ENCODE results near the gene MPHOSPH8.

MPHOSPH8 gene

GRCh38 chr13:19604306-19604705, 29.2 kb upstream of the MPHOSPH8 start:
- ChIA-PET POLR2A (interaction anchor here (0.9 kb wide), 1 partner anchor 30 kb away, joined by 3 read pairs; no protein-coding TSS in a partner anchor), CTCF (interaction anchor here (0.7 kb wide), 1 partner anchor 14 kb away, joined by 4 read pairs; no protein-coding TSS in a partner anchor)
- TF ChIP-seq ARNT (IDR thresholded peaks at IDR 0.05) (no peak), PKNOX1 (IDR thresholded peaks at IDR 0.05) (no peak), HDGF (IDR thresholded peaks at IDR 0.05; ENCODE audit: borderline replicate concordance) (no peak), TARDBP (IDR thresholded peaks at IDR 0.05) (no peak), CTBP1 (IDR thresholded peaks at IDR 0.05; ENCODE audit: borderline replicate concordance) (no peak), LEF1 (IDR thresholded peaks at IDR 0.05; ENCODE audit: borderline replicate concordance) (no peak), ELF4 (IDR thresholded peaks at IDR 0.05) (no peak), FOXM1 (IDR thresholded peaks at IDR 0.05; ENCODE audit: borderline replicate concordance) (no peak), ZNF384 (IDR thresholded peaks at IDR 0.05) (no peak), L3MBTL2 (conservative IDR thresholded peaks at IDR 0.05) (no peak), NFRKB (IDR thresholded peaks at IDR 0.05) (no peak), FOXK2 (IDR thresholded peaks at IDR 0.05) (no peak), SUZ12 (IDR thresholded peaks at IDR 0.05) (no peak), SP1 (IDR thresholded peaks at IDR 0.05) (no peak), BHLHE40 (IDR thresholded peaks at IDR 0.05; ENCODE audit: borderline replicate concordance) (no peak), FOXA1 (IDR thresholded peaks at IDR 0.05) (no peak)
- no peak for DNase-seq (ENCODE audit: extremely low spot score)

- CTCF ChIA-PET = no interaction called here
- DNase-seq (ENCODE audit: extremely low spot score) = no peak
- TF ChIP-seq BHLHE40 (IDR thresholded peaks at IDR 0.05; ENCODE audit: borderline replicate concordance) (no peak), FOXK2 (IDR thresholded peaks at IDR 0.05) (no peak), NFRKB (IDR thresholded peaks at IDR 0.05) (no peak), ZNF384 (IDR thresholded peaks at IDR 0.05) (no peak), PKNOX1 (IDR thresholded peaks at IDR 0.05) (no peak), L3MBTL2 (conservative IDR thresholded peaks at IDR 0.05) (no peak), SUZ12 (IDR thresholded peaks at IDR 0.05) (no peak), TARDBP (IDR thresholded peaks at IDR 0.05) (no peak), HDGF (IDR thresholded peaks at IDR 0.05; ENCODE audit: borderline replicate concordance) (no peak), FOXM1 (IDR thresholded peaks at IDR 0.05; ENCODE audit: borderline replicate concordance) (no peak), SP1 (IDR thresholded peaks at IDR 0.05) (no peak)
These were observed 28.1 kb upstream of the MPHOSPH8 start for GRCh38 chr13:19605161-19605955.

GRCh38 chr13:19606152-19606551, 27.3 kb upstream of the MPHOSPH8 start:
- ChIA-PET CTCF (no interaction called here), POLR2A (no interaction called here)
- no peak for DNase-seq (ENCODE audit: extremely low spot score)
- TF ChIP-seq CTBP1 (IDR thresholded peaks at IDR 0.05; ENCODE audit: borderline replicate concordance) (no peak), SP1 (IDR thresholded peaks at IDR 0.05) (no peak), PKNOX1 (IDR thresholded peaks at IDR 0.05) (no peak), ELF4 (IDR thresholded peaks at IDR 0.05) (no peak), SUZ12 (IDR thresholded peaks at IDR 0.05) (no peak), BHLHE40 (IDR thresholded peaks at IDR 0.05; ENCODE audit: borderline replicate concordance) (no peak), LEF1 (IDR thresholded peaks at IDR 0.05; ENCODE audit: borderline replicate concordance) (no peak), HDGF (IDR thresholded peaks at IDR 0.05; ENCODE audit: borderline replicate concordance) (no peak), ARNT (IDR thresholded peaks at IDR 0.05) (no peak), FOXA1 (IDR thresholded peaks at IDR 0.05) (no peak), TARDBP (IDR thresholded peaks at IDR 0.05) (no peak), FOXK2 (IDR thresholded peaks at IDR 0.05) (no peak), ZNF384 (IDR thresholded peaks at IDR 0.05) (no peak), L3MBTL2 (conservative IDR thresholded peaks at IDR 0.05) (no peak), NFRKB (IDR thresholded peaks at IDR 0.05) (no peak), FOXM1 (IDR thresholded peaks at IDR 0.05; ENCODE audit: borderline replicate concordance) (no peak)

More at GRCh38 chr13:19605161-19605955, 28.1 kb upstream of the MPHOSPH8 start:
- POLR2A ChIA-PET = no interaction called here

- ChIA-PET CTCF (no interaction called here), POLR2A (no interaction called here)
- TF ChIP-seq ELF4 (IDR thresholded peaks at IDR 0.05) = no peak
- no peak for TF ChIP-seq L3MBTL2 (conservative IDR thresholded peaks at IDR 0.05)
- TF ChIP-seq TARDBP (IDR thresholded peaks at IDR 0.05) = no peak
- TF ChIP-seq HDGF (IDR thresholded peaks at IDR 0.05; ENCODE audit: borderline replicate concordance) = no peak
- no peak for TF ChIP-seq BHLHE40 (IDR thresholded peaks at IDR 0.05; ENCODE audit: borderline replicate concordance)
- TF ChIP-seq ARNT (IDR thresholded peaks at IDR 0.05) = no peak
- TF ChIP-seq CTBP1 (IDR thresholded peaks at IDR 0.05; ENCODE audit: borderline replicate concordance) = no peak
- no peak for TF ChIP-seq SUZ12 (IDR thresholded peaks at IDR 0.05)
- TF ChIP-seq NFRKB (IDR thresholded peaks at IDR 0.05) = no peak
- no peak for TF ChIP-seq ZNF384 (IDR thresholded peaks at IDR 0.05)
- no peak for TF ChIP-seq FOXM1 (IDR thresholded peaks at IDR 0.05; ENCODE audit: borderline replicate concordance)
- TF ChIP-seq LEF1 (IDR thresholded peaks at IDR 0.05; ENCODE audit: borderline replicate concordance) = no peak
- no peak for TF ChIP-seq SP1 (IDR thresholded peaks at IDR 0.05)
- TF ChIP-seq FOXK2 (IDR thresholded peaks at IDR 0.05) = no peak
- no peak for TF ChIP-seq FOXA1 (IDR thresholded peaks at IDR 0.05)
- no peak for TF ChIP-seq PKNOX1 (IDR thresholded peaks at IDR 0.05)
- no peak for DNase-seq (ENCODE audit: extremely low spot score)
These were observed 26.7 kb upstream of the MPHOSPH8 start for GRCh38 chr13:19606737-19607136.

- POLR2A ChIA-PET = no interaction called here
- TF ChIP-seq SP1 (IDR thresholded peaks at IDR 0.05) (no peak), ELF4 (IDR thresholded peaks at IDR 0.05) (no peak), PKNOX1 (IDR thresholded peaks at IDR 0.05) (no peak)
- CTCF ChIA-PET = no interaction called here
- no peak for DNase-seq (ENCODE audit: extremely low spot score)
These were observed 25.9 kb upstream of the MPHOSPH8 start for GRCh38 chr13:19607523-19608078.

Measured in HEK293T (cell line).